ENCODE data around the gene MCHR2. TPM values are rescaled to one million over a fixed set of nuclear protein-coding genes. Genes with fewer than 3 reads are reported as not detected.

MCHR2 gene
- polyA plus RNA-seq, 1 donor (not counting 4 experiments of a cell fraction or from before 2014, with no cell fraction given) = not detected

DNA sequence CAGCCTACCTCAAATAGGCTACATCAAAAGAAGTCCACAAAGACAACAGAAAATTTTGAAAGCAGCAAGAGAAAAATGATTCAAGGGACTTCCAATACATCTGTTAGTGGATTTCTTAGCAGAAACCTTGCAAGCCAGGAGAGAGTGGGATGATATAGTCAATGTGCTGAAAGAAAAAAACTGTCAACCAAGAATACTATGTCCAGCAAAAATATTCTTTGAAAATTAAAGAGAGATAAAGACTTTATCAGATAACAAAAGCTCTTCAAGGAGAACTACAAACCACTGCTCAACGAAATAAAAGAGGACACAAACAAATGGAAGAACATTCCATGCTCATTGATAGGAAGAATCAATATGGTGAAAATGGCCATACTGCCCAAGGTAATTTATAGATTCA, 34.0 kb downstream of the MCHR2 start:
- FAIRE-seq (no peak), DNase-seq (ENCODE audit: low read depth, low spot score) (no peak)
- Histone ChIP-seq H3K9me3 (ENCODE audit: control insufficient read depth, low read depth, low read length) (no peaks in the 10 kb centered on the region), H3K4me3 (ENCODE audit: control insufficient read depth in 2 of 3, extremely low read depth in 1 of 3, insufficient read depth in 2 of 3, low read depth in 1 of 3, low read length in 3 of 3) (no peak overlapping the region), H3K36me3 (ENCODE audit: control insufficient read depth in 2 of 2, extremely low read depth in 1 of 2, insufficient read depth in 2 of 2, low read length in 2 of 2) (no peaks in the 10 kb centered on the region), H3K9me1 (ENCODE audit: control insufficient read depth, extremely low read depth, insufficient read depth, low read length) (no peaks in the 10 kb centered on the region), H3K27me3 (ENCODE audit: control insufficient read depth, extremely low read depth, insufficient read depth, low read length) (no peaks in the 10 kb centered on the region), H3K9ac (ENCODE audit: control insufficient read depth, extremely low read depth, insufficient read depth, low read length) (no peak overlapping the region), H3K79me2 (ENCODE audit: control insufficient read depth, insufficient read depth, low read length) (no peaks in the 10 kb centered on the region), H2AFZ (ENCODE audit: control insufficient read depth, low read length) (no peak overlapping the region), H3K4me2 (ENCODE audit: control insufficient read depth, extremely low read depth, insufficient read depth, low read depth, low read length) (no peak overlapping the region), H3K4me1 (ENCODE audit: control insufficient read depth, extremely low read depth, insufficient read depth, low read length) (no peaks in the 10 kb centered on the region), H3K27ac (ENCODE audit: control insufficient read depth, insufficient read depth, low read length) (no peak overlapping the region), H4K20me1 (ENCODE audit: control insufficient read depth, extremely low read depth, insufficient read depth, low read length) (peaks cover 2% of the 10 kb centered on the region)
- TF ChIP-seq EZH2 (IDR thresholded peaks at IDR 0.05; ENCODE audit: low read length) (no peak), CTCF (optimal IDR thresholded peaks at IDR 0.05 in 1 of 3, IDR thresholded peaks at IDR 0.05 in 1 of 3, conservative IDR thresholded peaks at IDR 0.05 in 1 of 3; ENCODE audit: extremely low read depth in 1 of 3, insufficient read depth in 2 of 3, low read length in 3 of 3) (no peak)
- dilution Hi-C loops (cut with MboI; ENCODE audit: extremely low pct_ligation_motif_present, low sequenced_read_pairs) = no loop called here

DNA sequence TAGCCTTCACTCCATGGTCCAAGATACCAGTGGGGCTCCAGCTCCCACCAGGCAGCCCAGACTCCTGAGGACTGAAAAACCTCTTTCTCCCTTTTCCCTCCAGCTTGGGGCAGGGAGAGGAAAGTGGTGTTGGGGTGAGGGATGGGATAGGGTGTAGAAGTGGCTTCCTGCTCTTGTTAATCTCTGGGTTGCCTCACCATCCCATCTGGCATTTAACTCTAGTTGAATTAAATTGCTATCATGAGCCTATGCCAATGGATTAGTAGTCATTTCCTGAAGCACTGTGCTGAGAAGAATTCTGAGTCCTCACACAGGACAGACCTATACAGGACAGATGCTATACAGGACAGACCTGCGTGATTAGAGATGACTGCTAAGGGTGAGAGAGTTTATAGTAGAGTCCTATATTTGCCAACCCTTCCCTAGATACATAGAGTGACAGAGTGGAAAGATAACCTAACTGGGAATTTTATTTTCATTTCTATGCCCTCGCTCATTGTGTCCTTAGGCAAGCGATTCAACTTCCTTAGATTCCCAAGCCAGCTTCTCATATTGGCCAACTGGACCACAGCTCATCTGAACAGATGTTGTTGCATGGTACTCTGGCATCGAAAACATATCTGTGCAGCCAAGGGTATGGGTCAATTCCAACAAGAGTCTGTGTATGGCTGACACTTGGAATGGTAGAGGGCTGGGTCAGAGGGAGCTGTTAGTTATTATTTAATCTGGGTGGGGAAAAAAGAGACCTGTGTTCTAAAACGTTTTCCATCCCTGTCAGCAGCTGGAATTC, 42.8 kb downstream of the MCHR2 start:
- FAIRE-seq = no peak
- H2AFZ ChIP-seq (ENCODE audit: control insufficient read depth, low read length) = no peak overlapping the region

More for the DNA sequence above, 42.8 kb downstream of the MCHR2 start:
- dilution Hi-C loops (cut with MboI; ENCODE audit: extremely low pct_ligation_motif_present, low sequenced_read_pairs) = no loop called here
- no peak overlapping the region for H3K4me2 ChIP-seq (ENCODE audit: control insufficient read depth, extremely low read depth, insufficient read depth, low read depth, low read length)
- no peaks in the 10 kb centered on the region for H3K27me3 ChIP-seq (ENCODE audit: control insufficient read depth, extremely low read depth, insufficient read depth, low read length)
- H3K9ac ChIP-seq (ENCODE audit: control insufficient read depth, extremely low read depth, insufficient read depth, low read length) = no peak overlapping the region
- no peak overlapping the region for H3K4me3 ChIP-seq (ENCODE audit: control insufficient read depth in 2 of 3, extremely low read depth in 1 of 3, insufficient read depth in 2 of 3, low read depth in 1 of 3, low read length in 3 of 3)
- H3K36me3 ChIP-seq (ENCODE audit: control insufficient read depth in 2 of 2, extremely low read depth in 1 of 2, insufficient read depth in 2 of 2, low read length in 2 of 2) = no peaks in the 10 kb centered on the region
- no peaks in the 10 kb centered on the region for H3K4me1 ChIP-seq (ENCODE audit: control insufficient read depth, extremely low read depth, insufficient read depth, low read length)
- no peak for TF ChIP-seq EZH2 (IDR thresholded peaks at IDR 0.05; ENCODE audit: low read length)
- TF ChIP-seq CTCF (optimal IDR thresholded peaks at IDR 0.05 in 1 of 3, IDR thresholded peaks at IDR 0.05 in 1 of 3, conservative IDR thresholded peaks at IDR 0.05 in 1 of 3; ENCODE audit: extremely low read depth in 1 of 3, insufficient read depth in 2 of 3, low read length in 3 of 3) = no peak
- no peaks in the 10 kb centered on the region for H4K20me1 ChIP-seq (ENCODE audit: control insufficient read depth, extremely low read depth, insufficient read depth, low read length)
- H3K79me2 ChIP-seq (ENCODE audit: control insufficient read depth, insufficient read depth, low read length) = no peaks in the 10 kb centered on the region
- no peak for DNase-seq (ENCODE audit: low read depth, low spot score)
- no peaks in the 10 kb centered on the region for H3K9me3 ChIP-seq (ENCODE audit: control insufficient read depth, low read depth, low read length)
- H3K27ac ChIP-seq (ENCODE audit: control insufficient read depth, insufficient read depth, low read length) = no peak overlapping the region
- H3K9me1 ChIP-seq (ENCODE audit: control insufficient read depth, extremely low read depth, insufficient read depth, low read length) = no peaks in the 10 kb centered on the region

Data from keratinocyte (primary cell).